Naive thymus-derived CD4-positive, alpha-beta T cell (primary cell): ENCODE data around the gene SNAP91. TPM values are rescaled to one million over a fixed set of nuclear protein-coding genes. Genes with fewer than 3 reads are reported as not detected.
"Not testable (repeated sequence)": the region's sequence is repeated elsewhere in the genome, so short reads cannot be mapped to it uniquely, and the experiment has no call there.

Experiments used
- ATAC-seq: fragments of 150-1000 bp; cut with Tn5 transposase; 2 replicates; pipeline ENCODE4 v1.10.0; 2021; ENCODE audit warnings: mild to moderate bottlenecking, moderate library complexity
- CTCF ChIA-PET: fragments of 350-600 bp; sonication (Branson Sonifier 250); formaldehyde crosslinking; loops from one replicate; lab custom pipeline; 2021; ENCODE audit warnings: antibody characterized with exemption; lab: Charles Lee
- POLR2A ChIA-PET: fragments of 350-600 bp; sonication (Branson Sonifier 250); formaldehyde crosslinking; loops from one replicate; lab custom pipeline; 2021; ENCODE audit warnings: antibody characterized with exemption, inconsistent platforms; lab: Charles Lee
- DNase-seq, 9 donors: peaks; one replicate each; pipeline versions ENCODE4 v3.0.0 to v3.0.0-alpha.2; 2020 to 2022; ENCODE audit warnings: mixed read lengths in 1 of 9
- H3K27ac ChIP-seq: one replicate; pipeline ENCODE4 v1.7.0; 2013; ENCODE audit warnings: mild to moderate bottlenecking, low read depth, low read length, moderate library complexity
- H3K27me3 ChIP-seq, 2 donors: one replicate each; pipeline ENCODE4 v1.7.0; 2013; ENCODE audit warnings: low read length in 2 of 2, mild to moderate bottlenecking in 2 of 2, moderate library complexity in 2 of 2; ENCODE audit not compliant: control insufficient read depth in 2 of 2, insufficient read depth in 2 of 2
- H3K36me3 ChIP-seq, 3 experiments: 1 replicate in 2 of 3; 2 replicates in 1 of 3; pipeline ENCODE4 v1.7.0; 2013; ENCODE audit warnings: low read length in 3 of 3, mild to moderate bottlenecking in 3 of 3, moderate library complexity in 1 of 3; ENCODE audit not compliant: insufficient read depth in 3 of 3, control insufficient read depth in 2 of 3
- H3K4me1 ChIP-seq, 2 donors: one replicate each; pipeline ENCODE4 v1.7.0; 2013; ENCODE audit warnings: low read length in 2 of 2, mild to moderate bottlenecking in 2 of 2, moderate library complexity in 1 of 2; ENCODE audit not compliant: control insufficient read depth in 2 of 2, insufficient read depth in 2 of 2
- H3K4me3 ChIP-seq: 2 replicates; pipeline ENCODE4 v1.7.0; 2013; ENCODE audit warnings: mild to moderate bottlenecking, low read length
- H3K9me3 ChIP-seq, 3 experiments: 1 replicate in 2 of 3; 2 replicates in 1 of 3; pipeline ENCODE4 v1.7.0; 2013; ENCODE audit warnings: low read length in 3 of 3; ENCODE audit not compliant: control insufficient read depth in 2 of 3
- H3K27ac Mint-ChIP-seq, 9 donors: one replicate each; pipeline ENCODE4 v1.8.0; 2020 to 2022; ENCODE audit warnings: mixed read lengths in 9 of 9, mild to moderate bottlenecking in 8 of 9, moderate library complexity in 5 of 9, inconsistent platforms in 2 of 9
- H3K27me3 Mint-ChIP-seq, 5 donors: one replicate each; pipeline ENCODE4 v1.8.0; 2021 to 2022; ENCODE audit warnings: mixed read lengths in 5 of 5, mild to moderate bottlenecking in 1 of 5
- H3K36me3 Mint-ChIP-seq, 5 donors: one replicate each; pipeline ENCODE4 v1.8.0; 2020 to 2022; ENCODE audit warnings: mixed read lengths in 5 of 5, mild to moderate bottlenecking in 3 of 5, inconsistent platforms in 1 of 5
- H3K4me1 Mint-ChIP-seq, 7 donors: one replicate each; pipeline ENCODE4 v1.8.0; 2020 to 2022; ENCODE audit warnings: mixed read lengths in 7 of 7, mild to moderate bottlenecking in 3 of 7, inconsistent platforms in 1 of 7
- H3K4me3 Mint-ChIP-seq, 10 donors: one replicate each; pipeline ENCODE4 v1.8.0; 2020 to 2022; ENCODE audit warnings: mild to moderate bottlenecking in 10 of 10, mixed read lengths in 10 of 10, moderate library complexity in 6 of 10, inconsistent platforms in 2 of 10
- H3K9me3 Mint-ChIP-seq, 11 donors: one replicate each; pipeline ENCODE4 v1.8.0; 2020 to 2022; ENCODE audit warnings: mixed read lengths in 11 of 11, mild to moderate bottlenecking in 4 of 11, inconsistent platforms in 1 of 11, moderate library complexity in 1 of 11
- intact Hi-C, 2 donors: fragments of 100-400 bp; cut with micrococcal nuclease; formaldehyde crosslinking; loops; one replicate each; pipeline ENCODE4 v1.15.1; 2023
- polyA plus RNA-seq, 2 donors: library from polyadenylated mRNA; unstranded; fragments of 300-500 nt; fragmentation: Illumina TruSeq; gene quantifications; one replicate each; pipeline ENCODE4 v1.2.3, GENCODE V29; 2021
- total RNA-seq, 6 experiments: library from RNA in 5 of 6; stranded (reverse) in 5 of 6; gene quantifications; 1 replicate in 5 of 6; 2 replicates in 1 of 6; pipeline ENCODE4 v1.2.3 and lab custom pipeline; 2021 to 2026

The SNAP91 gene
- total RNA-seq (not detected), polyA plus RNA-seq (not detected), total RNA-seq (lab: John Stamatoyannopoulos, UW) (not detected)

DNA sequence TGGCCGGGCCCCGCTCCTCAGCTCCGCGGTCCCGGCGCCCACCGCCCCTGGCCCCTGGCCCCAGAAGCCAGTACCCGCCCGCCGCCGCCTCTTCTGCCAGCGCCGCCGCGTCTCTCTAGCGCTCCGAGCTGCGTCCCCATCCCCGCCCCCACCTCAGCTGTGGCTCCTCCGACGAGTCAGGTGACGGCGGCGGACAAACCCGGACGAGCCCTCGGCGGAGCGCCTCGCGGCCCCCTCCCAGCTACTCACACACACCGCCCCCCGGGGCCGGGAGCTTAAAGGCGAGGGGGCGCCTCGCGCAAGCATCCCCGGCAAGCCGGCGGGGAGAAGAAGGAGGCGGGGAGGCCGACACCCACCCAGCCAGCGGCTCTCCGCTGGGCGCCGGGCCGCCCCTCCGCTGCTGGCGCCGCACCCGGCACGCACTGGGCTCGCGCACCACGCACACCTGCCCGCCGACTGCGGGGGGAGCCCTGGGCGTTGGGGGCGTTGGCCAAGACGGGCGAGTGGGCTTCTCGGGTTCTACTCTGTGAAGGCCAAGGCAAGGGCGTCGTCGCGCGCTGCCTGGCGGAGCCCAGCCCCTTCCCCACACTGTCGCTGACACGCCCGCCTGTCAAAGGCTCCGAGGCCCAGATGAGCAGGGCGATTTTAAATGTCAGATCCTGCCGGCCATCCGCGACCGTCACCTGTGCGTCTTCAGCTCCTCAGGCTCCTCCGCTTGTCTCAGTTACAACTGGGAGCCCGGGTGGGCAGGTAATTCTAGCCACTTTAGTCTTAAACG is at the start of gene SNAP91:
Gene SNAP91 (minus strand): TSS at position 132 of the 778 bp plus-strand sequence. CDS start 1,174 bp downstream, outside the sequence.
- ChIA-PET POLR2A (no interaction called here), CTCF (no interaction called here)
- Histone ChIP-seq H3K27me3 (peaks cover 0 to 3% of the 10 kb centered on the region in 2 donors), H3K36me3 (no peaks in the 10 kb centered on the region), H3K27ac (no peak within 1 kb of the TSS), H3K4me1 (no peaks in the 10 kb centered on the region), H3K4me3 (no peak within 1 kb of the TSS), H3K9me3 (no peaks in the 10 kb centered on the region)
- no peak for DNase-seq
- intact Hi-C loops, result no loop called here
- Mint-ChIP-seq H3K27ac (no peak within 1 kb of the TSS), H3K27me3 (peaks cover 43 to 59% (median 51%) of the 10 kb centered on the region in 5 donors), H3K4me3 (peak within 1 kb of the TSS in 6 of 10 donors; percentile 33 to 51 (median 40)), H3K9me3 (peaks cover 0 to 23% (median 12%) of the 10 kb centered on the region in 11 donors), H3K4me1 (peaks cover 0 to 12% (median 0%) of the 10 kb centered on the region in 7 donors), H3K36me3 (peaks cover 0 to 5% (median 1%) of the 10 kb centered on the region in 5 donors)
- ATAC-seq, result no peak

- H3K36me3 Mint-ChIP-seq, result no peaks in the 10 kb centered on the region
- Histone ChIP-seq H3K36me3 (no peaks in the 10 kb centered on the region), H3K9me3 (peaks cover 0 to 10% (median 0%) of the 10 kb centered on the region in 3 experiments), H3K4me3 (no peak overlapping the region), H3K27ac (no peak overlapping the region), H3K27me3 (no peaks in the 10 kb centered on the region), H3K4me1 (no peaks in the 10 kb centered on the region)
- no peak overlapping the region for H3K4me3 Mint-ChIP-seq
- no peaks in the 10 kb centered on the region for H3K27me3 Mint-ChIP-seq
- no peak overlapping the region for H3K27ac Mint-ChIP-seq
- H3K9me3 Mint-ChIP-seq, result peaks cover 8 to 55% (median 20%) of the 10 kb centered on the region in 11 donors
- ChIA-PET POLR2A (no interaction called here), CTCF (no interaction called here)
- H3K4me1 Mint-ChIP-seq, result no peaks in the 10 kb centered on the region
- intact Hi-C loops, result no loop called here
- no peak for DNase-seq
- no peak for ATAC-seq
Observed at GRCh38 chr6:83758533-83758932, 49.6 kb upstream of the SNAP91 start.

GRCh38 chr6:83757021-83757420 is 48.1 kb upstream of the SNAP91 start:
- Mint-ChIP-seq H3K27me3 (no peaks in the 10 kb centered on the region), H3K36me3 (no peaks in the 10 kb centered on the region)

GRCh38 chr6:83756565-83756964 is 47.7 kb upstream of the SNAP91 start:
- intact Hi-C loops, result no loop called here
- DNase-seq, result no peak
- H3K9me3 ChIP-seq, result peaks cover 0 to 10% (median 0%) of the 10 kb centered on the region in 3 experiments
- H3K27me3 Mint-ChIP-seq, result no peaks in the 10 kb centered on the region
- H3K4me1 ChIP-seq, result no peaks in the 10 kb centered on the region
- H3K4me3 ChIP-seq, result no peak overlapping the region
- H3K27ac ChIP-seq, result no peak overlapping the region
- no peak overlapping the region for H3K4me3 Mint-ChIP-seq
- no peaks in the 10 kb centered on the region for H3K36me3 ChIP-seq
- H3K27me3 ChIP-seq, result no peaks in the 10 kb centered on the region
- no peaks in the 10 kb centered on the region for H3K36me3 Mint-ChIP-seq
- peaks cover 8 to 55% (median 19%) of the 10 kb centered on the region in 11 donors for H3K9me3 Mint-ChIP-seq
- ChIA-PET POLR2A (no interaction called here), CTCF (interaction anchor here (0.7 kb wide), 1 partner anchor 150 kb away, joined by 3 read pairs; no protein-coding TSS in a partner anchor)
- no peak for ATAC-seq
- no peak overlapping the region for H3K27ac Mint-ChIP-seq
- H3K4me1 Mint-ChIP-seq, result no peaks in the 10 kb centered on the region

More at GRCh38 chr6:83757021-83757420, 48.1 kb upstream of the SNAP91 start:
- H3K9me3 ChIP-seq, result peaks cover 0 to 10% (median 0%) of the 10 kb centered on the region in 3 experiments
- H3K27me3 ChIP-seq, result no peaks in the 10 kb centered on the region
- no peak overlapping the region for H3K27ac ChIP-seq
- Mint-ChIP-seq H3K4me1 (no peaks in the 10 kb centered on the region), H3K9me3 (peaks cover 8 to 55% (median 21%) of the 10 kb centered on the region in 11 donors), H3K4me3 (no peak overlapping the region), H3K27ac (no peak overlapping the region)
- intact Hi-C loops, result no loop called here
- ChIA-PET CTCF (no interaction called here), POLR2A (no interaction called here)
- H3K36me3 ChIP-seq, result no peaks in the 10 kb centered on the region
- H3K4me3 ChIP-seq, result no peak overlapping the region
- no peaks in the 10 kb centered on the region for H3K4me1 ChIP-seq
- ATAC-seq (no peak), DNase-seq (no peak)

GRCh38 chr6:83752375-83752774 is 43.5 kb upstream of the SNAP91 start:
- H3K4me3 ChIP-seq, H3K36me3 Mint-ChIP-seq, H3K27me3 ChIP-seq, H3K4me3 Mint-ChIP-seq, CTCF ChIA-PET, H3K27me3 Mint-ChIP-seq, H3K9me3 ChIP-seq, POLR2A ChIA-PET, H3K4me1 ChIP-seq, H3K27ac ChIP-seq, H3K27ac Mint-ChIP-seq, intact Hi-C loops, DNase-seq, ATAC-seq, H3K36me3 ChIP-seq, H3K4me1 Mint-ChIP-seq: not testable (repeated sequence)
- peaks cover 7 to 38% (median 16%) of the 10 kb centered on the region in 11 donors for H3K9me3 Mint-ChIP-seq

GRCh38 chr6:83741089-83741488 is 32.2 kb upstream of the SNAP91 start:
- DNase-seq (no peak), ATAC-seq (no peak)
- ChIA-PET CTCF (no interaction called here), POLR2A (no interaction called here)
- Mint-ChIP-seq H3K4me3 (no peak overlapping the region), H3K9me3 (peaks cover 0 to 17% (median 5%) of the 10 kb centered on the region in 11 donors), H3K27ac (no peak overlapping the region), H3K36me3 (no peaks in the 10 kb centered on the region), H3K27me3 (peaks cover 0 to 5% (median 0%) of the 10 kb centered on the region in 5 donors), H3K4me1 (no peaks in the 10 kb centered on the region)
- Histone ChIP-seq H3K4me3 (no peak overlapping the region), H3K4me1 (no peaks in the 10 kb centered on the region), H3K9me3 (no peaks in the 10 kb centered on the region), H3K27ac (no peak overlapping the region), H3K36me3 (no peaks in the 10 kb centered on the region), H3K27me3 (no peaks in the 10 kb centered on the region)
- intact Hi-C loops, result no loop called here
